ENCODE results near the gene SUCO. TPM values are rescaled to one million over a fixed set of nuclear protein-coding genes. Genes with fewer than 3 reads are reported as not detected.

The SUCO gene
- total RNA-seq, 1 experiment from 2014 or later: 37.7 TPM

- Histone ChIP-seq H2BK12ac (ENCODE audit: insufficient read length, low read depth, low read length) (no peak overlapping the region), H2BK5ac (ENCODE audit: insufficient read length, low read length) (no peak overlapping the region), H3K27ac (ENCODE audit: insufficient read length, low read depth, low read length) (no peak overlapping the region), H3K14ac (ENCODE audit: insufficient read depth, low read length) (no peak overlapping the region), H3K9me3 (ENCODE audit: control insufficient read depth, low read depth, low read length) (no peaks in the 10 kb centered on the region), H4K91ac (ENCODE audit: insufficient read length, low read depth, low read length) (no peak overlapping the region), H4K20me1 (ENCODE audit: control insufficient read depth, insufficient read depth, insufficient read length) (no peaks in the 10 kb centered on the region), H3K23me2 (ENCODE audit: insufficient read length, low read depth, low read length, poor library complexity, severe bottlenecking) (no peaks in the 10 kb centered on the region), H3K4me2 (ENCODE audit: insufficient read depth, insufficient read length, low read length) (no peak overlapping the region), H2AK5ac (ENCODE audit: insufficient read length, low read length) (no peak overlapping the region), H3K79me1 (ENCODE audit: insufficient read depth, low read depth, low read length, poor library complexity, severe bottlenecking) (no peaks in the 10 kb centered on the region), H2BK120ac (ENCODE audit: low read depth, low read length, poor library complexity, severe bottlenecking) (no peak overlapping the region), H4K5ac (ENCODE audit: insufficient read length, low read depth, low read length) (no peak overlapping the region), H3K18ac (ENCODE audit: insufficient read length, low read depth, low read length) (no peak overlapping the region), H3K4me1 (ENCODE audit: insufficient read depth, low read length) (no peaks in the 10 kb centered on the region), H3T11ph (ENCODE audit: low read length) (no peak overlapping the region), H3K4ac (ENCODE audit: low read depth, low read length) (no peak overlapping the region), H2BK20ac (ENCODE audit: low read depth, low read length, poor library complexity, severe bottlenecking) (no peak overlapping the region), H4K8ac (replicated peaks; ENCODE audit: insufficient read length, low read depth, low read length) (no peak overlapping the region), H3K79me2 (ENCODE audit: insufficient read depth, low read length) (peaks cover 1% of the 10 kb centered on the region; the same call in 1 of the 2 replicates), H3K9ac (ENCODE audit: extremely low read depth, insufficient read length, low read length) (no peak overlapping the region), H3K56ac (ENCODE audit: insufficient read length, low read depth, low read length) (no peak overlapping the region), H3K23ac (ENCODE audit: insufficient read length, low read depth, low read length) (no peak overlapping the region), H2BK15ac (ENCODE audit: low read depth, low read length) (no peak overlapping the region), H3K27me3 (ENCODE audit: insufficient read depth, low read length) (no peaks in the 10 kb centered on the region), H2AFZ (ENCODE audit: low read length) (no peak overlapping the region)
- Mint-ChIP-seq H3K27me3 (ENCODE audit: low read depth) (no peaks in the 10 kb centered on the region), H3K36me3 (ENCODE audit: insufficient read depth in 1 of 3, low read depth in 3 of 3) (peaks cover 34 to 67% (median 53%) of the 10 kb centered on the region in 3 experiments), H3K4me3 (no peak overlapping the region), H3K4me1 (no peaks in the 10 kb centered on the region), H3K27ac (peak overlapping the region in 2 of 3 experiments; percentile 3 to 75; a peak in 2 of 7 replicates), H3K9me3 (peaks cover 19 to 22% of the 10 kb centered on the region in 2 experiments; a peak in 4 of 5 replicates)
- TF ChIP-seq CTCF (conservative IDR thresholded peaks at IDR 0.05): no peak
- no peak for DNase-seq
- WGBS (ENCODE audit: extremely low coverage, insufficient read length, low lambda C conversion rate): no CpG with 5 or more reads among the region's 1 CpG
Observed at GRCh38 chr1:172600615-172601014, 67.7 kb downstream of the SUCO start.

All from H9 (cell line).